HUES6 (cell line): ENCODE results near the gene HPDL.
"Not testable (repeated sequence)": the region's sequence is repeated elsewhere in the genome, so short reads cannot be mapped to it uniquely, and the experiment has no call there.

Source experiments
- H3K27ac ChIP-seq: 2 replicates; pipeline ENCODE4 v1.7.0; 2013; ENCODE audit warnings: low read depth, mild to moderate bottlenecking, low read length, inconsistent platforms
- H3K27me3 ChIP-seq: 2 replicates; pipeline ENCODE4 v1.6.1; 2013; ENCODE audit warnings: low read length; ENCODE audit not compliant: control insufficient read depth, insufficient read depth
- H3K36me3 ChIP-seq: 2 replicates; pipeline ENCODE4 v1.6.1; 2013; ENCODE audit warnings: low read length; ENCODE audit not compliant: control insufficient read depth, insufficient read depth
- H3K4me1 ChIP-seq: 2 replicates; pipeline ENCODE4 v1.6.1; 2013; ENCODE audit warnings: low read length; ENCODE audit not compliant: control insufficient read depth, insufficient read depth
- H3K4me3 ChIP-seq: 2 replicates; pipeline ENCODE4 v1.5.1; 2013; ENCODE audit warnings: low read depth, low read length
- H3K9ac ChIP-seq: one replicate; pipeline ENCODE4 v1.6.1; 2013; ENCODE audit warnings: mild to moderate bottlenecking, low read length
- H3K9me3 ChIP-seq: 2 replicates; pipeline ENCODE4 v1.6.1; 2013; ENCODE audit warnings: low read depth, low read length; ENCODE audit not compliant: control insufficient read depth, insufficient read depth

The HPDL gene

DNA sequence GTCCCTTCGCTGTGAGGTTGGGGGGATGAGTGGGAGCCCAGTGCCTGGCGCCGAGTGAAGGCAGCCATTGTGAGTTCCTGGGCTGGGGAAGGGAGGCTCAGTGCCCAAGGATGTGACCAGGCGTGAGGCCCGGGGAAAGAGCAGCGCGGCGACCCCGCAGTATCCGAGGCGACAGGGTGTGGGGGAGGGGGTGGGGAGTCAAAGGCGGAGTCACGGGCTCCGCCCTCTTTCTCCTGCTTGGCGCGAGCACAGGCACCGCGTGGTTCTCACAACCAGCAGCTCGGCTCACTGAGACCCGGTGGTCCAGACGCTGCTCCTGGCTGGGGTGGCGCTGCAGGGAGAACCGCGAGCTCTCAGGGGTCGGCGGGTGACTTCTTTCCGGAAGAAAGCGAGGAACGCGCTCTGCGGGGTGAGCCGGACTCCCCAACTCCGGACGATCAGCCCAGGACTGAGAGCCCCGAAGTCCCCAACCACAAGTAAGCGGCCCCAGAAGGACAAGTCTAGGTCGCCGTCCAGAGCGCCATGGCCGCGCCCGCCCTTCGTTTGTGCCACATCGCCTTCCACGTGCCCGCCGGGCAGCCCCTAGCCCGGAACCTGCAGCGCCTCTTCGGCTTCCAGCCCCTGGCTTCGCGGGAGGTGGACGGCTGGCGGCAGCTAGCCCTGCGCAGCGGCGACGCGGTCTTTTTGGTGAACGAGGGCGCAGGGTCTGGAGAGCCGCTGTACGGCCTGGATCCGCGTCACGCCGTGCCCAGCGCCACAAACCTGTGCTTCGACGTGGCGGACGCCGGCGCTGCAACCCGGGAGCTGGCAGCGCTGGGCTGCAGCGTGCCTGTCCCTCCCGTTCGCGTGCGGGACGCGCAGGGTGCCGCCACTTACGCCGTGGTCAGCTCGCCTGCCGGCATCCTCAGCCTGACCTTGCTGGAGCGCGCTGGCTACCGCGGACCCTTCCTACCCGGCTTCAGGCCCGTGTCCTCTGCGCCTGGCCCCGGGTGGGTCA lies at the start of gene HPDL:
TSS of gene HPDL (plus strand) at position 269 of the 997 bp plus-strand sequence. CDS start at position 523, 254 bp downstream.
- H3K27me3 ChIP-seq: no peaks in the 10 kb centered on the region
- H3K27ac ChIP-seq: peak within 1 kb of the TSS; percentile 83; the same call in 1 of the 2 replicates
- H3K36me3 ChIP-seq: peaks cover 15% of the 10 kb centered on the region
- H3K4me3 ChIP-seq: peak within 1 kb of the TSS; percentile 61
- H3K9ac ChIP-seq: peak within 1 kb of the TSS; percentile 85
- peaks cover 45% of the 10 kb centered on the region for H3K4me1 ChIP-seq
- no peaks in the 10 kb centered on the region; the same call in 1 of the 2 replicates for H3K9me3 ChIP-seq

DNA sequence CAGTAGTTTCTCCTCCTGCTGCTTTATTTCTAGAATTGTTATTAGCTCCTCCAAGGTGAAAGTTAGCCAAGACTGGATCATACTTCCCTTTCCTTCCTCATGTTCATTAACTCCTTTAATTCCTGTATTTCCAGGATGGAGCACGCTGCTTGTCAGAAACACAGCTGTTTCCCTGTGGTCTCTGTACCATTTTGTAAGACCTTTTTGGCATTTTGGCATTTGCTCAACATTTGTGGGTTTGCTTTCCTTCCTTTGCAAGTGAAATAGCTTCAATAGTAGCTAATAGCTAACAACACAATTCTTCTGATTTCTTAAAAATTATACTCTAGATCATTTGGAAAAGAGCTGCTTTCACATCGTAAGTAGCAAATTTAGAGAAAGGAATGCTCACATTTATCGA lies 44.3 kb upstream of the HPDL start:
- no peak overlapping the region for H3K4me3 ChIP-seq
- no peak overlapping the region for H3K27ac ChIP-seq
- no peaks in the 10 kb centered on the region for H3K27me3 ChIP-seq
- H3K9me3 ChIP-seq: peaks cover 8% of the 10 kb centered on the region; the same call in 1 of the 2 replicates
- no peaks in the 10 kb centered on the region for H3K36me3 ChIP-seq
- H3K4me1 ChIP-seq: no peaks in the 10 kb centered on the region
- no peak overlapping the region for H3K9ac ChIP-seq

DNA sequence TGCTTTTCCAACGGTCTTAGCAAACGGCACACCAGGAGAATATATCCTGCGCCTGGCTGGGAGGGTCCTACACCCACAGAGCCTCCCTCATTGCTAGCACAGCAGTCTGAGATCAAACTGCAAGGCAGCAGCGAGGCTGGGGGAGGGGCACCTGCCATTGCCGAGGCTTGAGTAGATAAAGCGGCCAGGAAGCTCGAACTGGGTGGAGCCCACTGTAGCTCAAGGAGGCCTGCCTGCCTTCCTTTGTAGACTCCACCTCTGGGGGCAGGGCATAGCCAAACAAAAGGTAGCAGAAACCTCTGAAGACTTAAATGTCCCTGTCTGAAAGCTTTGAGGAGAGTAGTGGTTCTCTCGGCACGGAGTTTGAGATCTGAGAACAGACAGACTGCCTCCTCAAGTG lies 41.8 kb upstream of the HPDL start:
- not testable (repeated sequence) for H3K36me3 ChIP-seq, H3K9me3 ChIP-seq, H3K4me1 ChIP-seq, H3K4me3 ChIP-seq, H3K27me3 ChIP-seq, H3K9ac ChIP-seq, H3K27ac ChIP-seq

DNA sequence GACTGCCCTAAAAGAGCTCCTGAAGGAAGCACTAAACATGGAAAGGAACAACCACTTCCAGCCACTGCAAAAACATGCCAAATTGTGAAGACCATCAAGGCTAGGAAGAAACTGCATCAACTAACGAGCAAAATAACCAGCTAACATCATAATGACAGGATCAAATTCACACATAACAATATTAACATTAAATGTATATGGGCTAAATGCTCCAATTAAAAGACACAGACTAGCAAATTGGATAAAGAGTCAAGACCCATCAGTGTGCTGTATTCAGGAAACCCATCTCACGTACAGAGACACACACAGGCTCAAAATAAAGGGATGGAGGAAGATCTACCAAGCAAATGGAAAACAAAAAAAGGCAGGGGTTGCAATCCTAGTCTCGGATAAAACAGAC lies 40.2 kb upstream of the HPDL start:
- not testable (repeated sequence) for H3K4me3 ChIP-seq, H3K27ac ChIP-seq, H3K4me1 ChIP-seq, H3K36me3 ChIP-seq, H3K9me3 ChIP-seq, H3K27me3 ChIP-seq, H3K9ac ChIP-seq

DNA sequence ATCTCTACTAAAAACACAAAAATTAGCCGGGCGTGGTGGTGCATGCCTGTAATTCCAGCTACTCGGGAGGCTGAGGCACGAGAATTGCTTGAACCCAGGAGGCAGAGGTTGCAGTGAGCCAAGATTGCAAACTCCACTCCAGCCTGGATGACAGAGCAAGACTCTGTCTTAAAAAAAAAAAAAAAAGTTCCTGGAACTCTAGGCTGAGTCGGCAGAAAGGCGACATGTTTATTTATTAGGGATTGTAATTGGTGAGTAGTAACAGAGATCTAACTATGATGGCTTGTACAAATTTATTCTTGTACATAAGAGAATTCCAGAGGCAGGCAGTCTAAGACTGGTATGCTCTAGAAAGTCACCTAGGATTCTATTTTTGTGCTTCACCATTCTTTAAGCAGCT lies 35.7 kb upstream of the HPDL start:
- H3K36me3 ChIP-seq, H3K27me3 ChIP-seq, H3K27ac ChIP-seq, H3K4me3 ChIP-seq, H3K4me1 ChIP-seq, H3K9ac ChIP-seq, H3K9me3 ChIP-seq: not testable (repeated sequence)

DNA sequence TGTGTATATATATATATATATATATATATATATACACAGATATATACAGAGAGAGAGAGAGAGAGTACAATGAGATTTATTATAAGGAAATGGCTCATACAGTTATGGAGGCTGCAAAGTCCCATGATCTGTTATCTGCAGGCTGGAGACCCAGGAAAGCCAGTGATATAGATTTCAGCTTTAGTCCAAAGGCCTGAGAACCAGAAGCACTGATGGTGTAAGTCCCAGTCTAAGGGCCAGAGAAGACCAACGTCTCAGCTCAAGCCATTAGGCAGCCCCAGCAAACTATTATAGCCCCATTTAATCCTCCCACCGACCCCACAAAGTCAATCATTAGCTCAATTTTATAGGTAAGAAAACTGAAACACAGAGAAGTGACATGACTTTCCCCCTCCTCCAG lies 35.0 kb upstream of the HPDL start:
- H3K4me1 ChIP-seq: no peaks in the 10 kb centered on the region
- no peak overlapping the region for H3K4me3 ChIP-seq
- H3K27ac ChIP-seq: no peak overlapping the region
- no peaks in the 10 kb centered on the region for H3K36me3 ChIP-seq
- no peaks in the 10 kb centered on the region for H3K27me3 ChIP-seq
- no peak overlapping the region for H3K9ac ChIP-seq
- no peaks in the 10 kb centered on the region for H3K9me3 ChIP-seq

DNA sequence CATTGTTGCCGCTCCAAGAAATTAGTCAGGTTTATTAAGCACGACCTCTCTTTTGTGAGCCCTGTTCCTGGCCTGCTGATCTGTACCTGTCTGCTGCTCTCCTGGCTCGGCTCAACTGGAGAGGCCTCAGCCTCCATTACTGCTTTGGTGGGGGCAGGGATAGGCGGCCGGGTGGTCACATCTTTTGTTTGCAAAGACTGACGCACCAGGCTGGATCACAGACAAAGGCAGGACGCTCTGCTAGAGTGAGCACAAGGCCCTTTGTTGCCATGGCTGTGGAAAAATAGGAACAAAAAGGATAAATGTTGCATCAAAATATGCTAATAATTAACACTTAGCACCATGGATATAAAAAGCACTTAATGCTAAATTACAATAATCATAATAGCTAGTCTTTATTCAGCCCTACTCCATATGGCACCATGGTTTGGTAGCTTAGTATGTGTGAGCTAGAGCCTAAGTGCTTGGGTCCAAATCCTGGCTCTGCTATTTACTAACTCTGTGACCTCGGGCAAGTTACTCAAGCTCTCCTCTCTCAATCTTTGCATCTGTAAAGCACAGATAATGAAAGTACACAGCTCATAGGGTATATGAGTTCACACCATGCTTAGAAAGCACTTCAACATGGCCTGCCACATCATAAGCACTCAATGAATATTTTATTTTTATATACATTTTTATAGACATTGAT lies 28.9 kb upstream of the HPDL start:
- no peak overlapping the region for H3K27ac ChIP-seq

DNA sequence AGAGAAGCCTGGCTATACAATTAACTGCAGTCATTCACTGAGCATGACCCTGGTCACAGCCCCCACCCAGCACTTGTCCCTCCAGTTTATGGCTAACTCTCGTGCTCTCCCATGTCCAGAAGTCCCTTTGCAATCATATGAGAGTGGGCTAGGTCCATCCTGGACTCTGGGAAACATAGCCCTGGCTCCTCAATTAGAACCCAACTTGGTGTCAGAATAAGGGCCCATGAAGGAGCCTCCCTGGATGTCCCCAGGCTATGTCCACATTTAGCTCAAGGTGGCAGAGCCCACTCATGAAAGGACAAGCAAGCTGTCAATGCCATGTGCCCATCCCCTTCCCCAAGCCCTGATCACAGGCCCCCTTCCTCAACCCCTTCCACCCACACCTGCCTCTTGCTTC lies 27.4 kb upstream of the HPDL start:
- Histone ChIP-seq H3K4me3 (no peak overlapping the region), H3K36me3 (no peaks in the 10 kb centered on the region), H3K27ac (no peak overlapping the region), H3K27me3 (no peaks in the 10 kb centered on the region), H3K4me1 (peaks cover 30% of the 10 kb centered on the region), H3K9me3 (no peaks in the 10 kb centered on the region), H3K9ac (no peak overlapping the region)

More for the DNA sequence above, 28.9 kb upstream of the HPDL start:
- Histone ChIP-seq H3K27me3 (no peaks in the 10 kb centered on the region), H3K9ac (no peak overlapping the region), H3K4me1 (peaks cover 25% of the 10 kb centered on the region), H3K36me3 (no peaks in the 10 kb centered on the region), H3K4me3 (no peak overlapping the region), H3K9me3 (no peaks in the 10 kb centered on the region)

DNA sequence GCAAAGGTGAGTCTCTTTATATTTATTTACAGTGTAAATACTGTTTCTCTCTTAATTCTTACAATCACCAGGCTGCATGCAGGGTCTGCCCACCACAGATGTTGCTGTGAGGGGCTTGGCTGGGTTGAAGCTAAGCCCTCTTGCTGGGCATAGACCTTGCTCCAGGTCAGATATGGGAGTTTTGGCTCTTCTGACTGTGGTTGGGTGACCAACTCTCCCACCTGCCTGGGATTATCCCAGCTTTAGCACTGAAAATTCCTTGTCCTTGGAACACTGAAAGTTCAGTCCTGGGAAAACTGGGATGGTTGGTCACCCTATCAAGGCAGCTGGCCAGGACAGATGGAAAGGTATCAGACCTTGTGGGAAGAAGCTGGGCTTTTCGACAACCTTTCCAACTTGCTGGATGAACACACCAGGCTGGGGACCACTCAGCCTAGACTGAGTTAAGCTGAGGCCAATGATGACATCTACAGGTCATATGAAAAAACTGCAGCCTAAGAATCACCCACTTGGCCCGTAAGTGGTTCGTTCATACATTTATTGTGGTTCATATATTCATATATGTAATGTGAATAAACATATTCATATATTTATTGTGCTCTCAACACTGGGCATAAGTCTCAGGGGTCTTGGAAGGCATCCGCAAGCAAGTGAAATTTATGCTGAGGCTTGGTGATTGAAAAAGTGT lies 26.6 kb upstream of the HPDL start:
- no peak overlapping the region for H3K27ac ChIP-seq
- H3K9ac ChIP-seq: no peak overlapping the region
- peaks cover 38% of the 10 kb centered on the region for H3K4me1 ChIP-seq
- H3K4me3 ChIP-seq: no peak overlapping the region
- no peaks in the 10 kb centered on the region for H3K27me3 ChIP-seq
- H3K36me3 ChIP-seq: no peaks in the 10 kb centered on the region
- H3K9me3 ChIP-seq: no peaks in the 10 kb centered on the region

DNA sequence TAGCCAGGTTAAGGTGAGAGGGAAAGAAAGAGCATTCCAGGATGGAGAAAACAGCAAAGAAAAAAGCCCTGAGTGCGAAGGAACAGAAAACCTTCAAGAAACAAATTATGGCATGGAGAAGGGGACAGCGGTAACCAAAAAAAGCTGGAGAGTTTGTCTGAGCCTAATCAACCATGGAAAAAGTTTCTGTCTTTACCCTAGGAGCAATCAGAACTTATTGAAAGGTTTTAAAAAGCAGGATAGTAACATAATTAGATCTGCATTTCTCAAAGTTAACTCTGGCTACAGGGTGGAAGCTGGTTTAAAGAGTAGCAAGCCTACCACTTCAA lies 26.1 kb upstream of the HPDL start:
- Histone ChIP-seq H3K9me3 (no peaks in the 10 kb centered on the region), H3K4me3 (no peak overlapping the region), H3K27me3 (no peaks in the 10 kb centered on the region), H3K36me3 (no peaks in the 10 kb centered on the region), H3K9ac (no peak overlapping the region), H3K4me1 (peaks cover 43% of the 10 kb centered on the region), H3K27ac (no peak overlapping the region)
